Left hindlimb (tissue), 1 donor: Measurements from ENCODE around the gene OBI1.
"Not testable (repeated sequence)": the region's sequence is repeated elsewhere in the genome, so short reads cannot be mapped to it uniquely, and the experiment has no call there.

ENCODE experiments used
- DNase-seq: peaks from one replicate; pipeline ENCODE4 v3.0.0-alpha.2; 2018

The OBI1 gene

GRCh38 chr13:78658630-78659449 is at the start of gene OBI1:
Gene OBI1, minus strand, starts transcription at chr13:78659155. Its CDS starts 35 bp downstream, at chr13:78659120.
- peak; percentile 92 for DNase-seq

- no peak for DNase-seq
Observed at GRCh38 chr13:78701383-78701782, 42.4 kb upstream of the OBI1 start.

- DNase-seq = no peak
Observed at GRCh38 chr13:78700121-78700910, 41.4 kb upstream of the OBI1 start.

GRCh38 chr13:78689011-78689410 is 30.1 kb upstream of the OBI1 start:
- DNase-seq = no peak

GRCh38 chr13:78686461-78686860 is 27.5 kb upstream of the OBI1 start:
- no peak for DNase-seq

GRCh38 chr13:78680576-78681350 is 21.8 kb upstream of the OBI1 start:
- no peak for DNase-seq

- no peak for DNase-seq
Observed at GRCh38 chr13:78680115-78680561, 21.2 kb upstream of the OBI1 start.

GRCh38 chr13:78679329-78679728 is 20.4 kb upstream of the OBI1 start:
- DNase-seq = no peak

GRCh38 chr13:78675112-78675511 is 16.2 kb upstream of the OBI1 start:
- no peak for DNase-seq

GRCh38 chr13:78674638-78675037 is 15.7 kb upstream of the OBI1 start:
- no peak for DNase-seq

- no peak for DNase-seq
Observed at GRCh38 chr13:78662467-78662866, 3.5 kb upstream of the OBI1 start.

- no peak for DNase-seq
Observed at GRCh38 chr13:78660495-78660857, 1.5 kb upstream of the OBI1 start.

GRCh38 chr13:78659732-78660494 is 958 bp upstream of the OBI1 start:
- no peak for DNase-seq

GRCh38 chr13:78659450-78659730 is 435 bp upstream of the OBI1 start:
- DNase-seq = no peak

- DNase-seq = no peak
Observed at GRCh38 chr13:78657699-78658629, 991 bp downstream of the OBI1 start.

GRCh38 chr13:78655906-78656305 is 3.0 kb downstream of the OBI1 start:
- no peak for DNase-seq

- no peak for DNase-seq
Observed at GRCh38 chr13:78655007-78655406, 3.9 kb downstream of the OBI1 start.

GRCh38 chr13:78652651-78653050 is 6.3 kb downstream of the OBI1 start:
- DNase-seq = no peak

- DNase-seq = no peak
Observed at GRCh38 chr13:78650717-78651083, 8.3 kb downstream of the OBI1 start.

- no peak for DNase-seq
Observed at GRCh38 chr13:78649997-78650716, 8.8 kb downstream of the OBI1 start.

GRCh38 chr13:78647109-78647678 is 11.8 kb downstream of the OBI1 start:
- not testable (repeated sequence) for DNase-seq
